ENCODE data around the gene NME7.
"Not testable (repeated sequence)": the region's sequence is repeated elsewhere in the genome, so short reads cannot be mapped to it uniquely, and the experiment has no call there.

The NME7 gene

GRCh38 chr1:169125597-169125996 is 242.0 kb downstream of the NME7 start:
- DNase-seq (ENCODE audit: low read depth), result not testable (repeated sequence)

- DNase-seq (ENCODE audit: low read depth), result no peak
These were observed 243.1 kb downstream of the NME7 start for GRCh38 chr1:169124459-169124858.

- no peak for DNase-seq (ENCODE audit: low read depth)
These were observed 244.6 kb downstream of the NME7 start for GRCh38 chr1:169122976-169123375.

- no peak for DNase-seq (ENCODE audit: low read depth)
These were observed 246.3 kb downstream of the NME7 start for GRCh38 chr1:169121146-169121923.

- DNase-seq (ENCODE audit: low read depth), result no peak
These were observed 247.5 kb downstream of the NME7 start for GRCh38 chr1:169120066-169120465.

GRCh38 chr1:169119405-169119804 is 248.2 kb downstream of the NME7 start:
- DNase-seq (ENCODE audit: low read depth), result no peak

GRCh38 chr1:169118227-169118626 is 249.4 kb downstream of the NME7 start:
- no peak for DNase-seq (ENCODE audit: low read depth)

GRCh38 chr1:169117599-169117998 is 250.0 kb downstream of the NME7 start:
- no peak for DNase-seq (ENCODE audit: low read depth)

GRCh38 chr1:169117014-169117413 is 250.6 kb downstream of the NME7 start:
- DNase-seq (ENCODE audit: low read depth), result no peak

GRCh38 chr1:169115891-169116585 is 251.6 kb downstream of the NME7 start:
- DNase-seq (ENCODE audit: low read depth), result no peak

- no peak for DNase-seq (ENCODE audit: low read depth)
These were observed 253.9 kb downstream of the NME7 start for GRCh38 chr1:169113613-169114119.

- DNase-seq (ENCODE audit: low read depth), result no peak
These were observed 255.4 kb downstream of the NME7 start for GRCh38 chr1:169112241-169112640.

- no peak for DNase-seq (ENCODE audit: low read depth)
These were observed 256.1 kb downstream of the NME7 start for GRCh38 chr1:169111472-169111871.

GRCh38 chr1:169110689-169111447 is 256.7 kb downstream of the NME7 start:
- DNase-seq (ENCODE audit: low read depth), result no peak

GRCh38 chr1:169110236-169110635 is 257.4 kb downstream of the NME7 start:
- DNase-seq (ENCODE audit: low read depth), result no peak

- DNase-seq (ENCODE audit: low read depth), result no peak
These were observed 257.9 kb downstream of the NME7 start for GRCh38 chr1:169109561-169110134.

- DNase-seq (ENCODE audit: low read depth), result no peak
These were observed 258.6 kb downstream of the NME7 start for GRCh38 chr1:169108863-169109560.

GRCh38 chr1:169108223-169108622 is 259.4 kb downstream of the NME7 start:
- no peak for DNase-seq (ENCODE audit: low read depth)

GRCh38 chr1:169107603-169108208 is 259.9 kb downstream of the NME7 start:
- DNase-seq (ENCODE audit: low read depth), result no peak

- DNase-seq (ENCODE audit: low read depth), result no peak
These were observed 260.5 kb downstream of the NME7 start for GRCh38 chr1:169106921-169107602.
